Central memory CD4-positive, alpha-beta T cell (primary cell): ENCODE results near the gene TOM1L1.

Source experiments
- DNase-seq: peaks from one replicate; pipeline ENCODE4 v3.0.0; 2022

The TOM1L1 gene

GRCh38 chr17:54899201-54899600, 1.5 kb upstream of the TOM1L1 start:
- DNase-seq, result no peak

DNA sequence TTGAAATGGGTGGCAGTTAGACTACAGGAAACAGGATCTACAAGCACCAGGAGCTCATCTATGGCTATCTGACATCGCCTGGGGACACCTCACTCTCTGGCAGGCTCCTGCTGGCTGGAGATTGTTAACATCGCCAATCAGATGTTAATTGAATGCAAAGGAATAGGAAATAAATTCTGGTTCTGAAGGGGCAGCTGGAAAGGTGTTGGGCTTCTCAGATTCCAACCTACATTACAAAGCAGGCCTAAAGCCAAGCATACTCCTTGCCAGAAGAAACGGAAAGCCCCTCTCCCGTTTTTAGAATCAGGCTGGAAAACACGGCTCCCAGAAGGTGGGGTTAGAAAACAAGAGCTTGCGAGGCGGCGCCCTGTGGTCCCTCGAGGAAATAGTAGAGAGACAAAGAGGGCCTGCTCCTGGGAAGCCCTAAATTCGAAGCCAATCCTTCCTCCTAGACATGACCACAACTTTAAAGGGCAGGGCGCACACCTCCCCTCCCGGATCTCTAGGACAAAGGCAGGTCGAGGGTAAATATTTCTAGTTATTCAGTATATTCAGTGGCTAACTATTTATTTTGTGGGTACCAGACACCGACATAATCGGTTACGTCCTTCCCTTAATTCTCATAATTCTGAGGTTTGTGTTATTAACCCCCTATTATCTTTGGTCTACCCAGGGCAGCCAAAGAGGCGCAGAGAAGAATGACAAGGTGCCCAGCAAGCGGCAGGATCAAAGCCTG, 763 bp upstream of the TOM1L1 start:
- DNase-seq, result no peak

- DNase-seq, result no peak
These were observed 674 bp downstream of the TOM1L1 start for GRCh38 chr17:54901230-54901822.

DNA sequence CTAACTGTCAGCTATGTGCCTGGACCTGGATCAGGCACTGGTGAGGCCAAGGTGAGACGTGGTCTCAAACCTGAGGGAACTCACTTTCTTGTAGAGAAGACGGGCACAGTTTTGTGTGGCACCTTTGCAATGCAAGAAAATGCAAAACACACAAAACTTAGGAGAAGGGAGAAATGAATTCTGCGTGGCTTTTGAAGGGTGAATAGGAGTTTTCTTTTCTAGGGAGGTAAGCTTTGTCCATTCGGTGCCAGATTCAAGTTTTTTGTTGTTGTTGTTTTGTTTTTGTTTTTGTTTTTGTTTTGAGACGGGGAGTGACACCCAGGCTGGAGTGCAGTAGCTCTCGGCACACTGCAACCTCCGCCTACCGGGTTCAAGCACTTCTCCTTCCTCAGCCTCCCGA, 1.4 kb downstream of the TOM1L1 start:
- no peak for DNase-seq

GRCh38 chr17:54902611-54903010, 2.0 kb downstream of the TOM1L1 start:
- DNase-seq, result no peak

GRCh38 chr17:54903375-54903774, 2.7 kb downstream of the TOM1L1 start:
- DNase-seq, result no peak

GRCh38 chr17:54906683-54907082, 6.0 kb downstream of the TOM1L1 start:
- DNase-seq, result no peak

DNA sequence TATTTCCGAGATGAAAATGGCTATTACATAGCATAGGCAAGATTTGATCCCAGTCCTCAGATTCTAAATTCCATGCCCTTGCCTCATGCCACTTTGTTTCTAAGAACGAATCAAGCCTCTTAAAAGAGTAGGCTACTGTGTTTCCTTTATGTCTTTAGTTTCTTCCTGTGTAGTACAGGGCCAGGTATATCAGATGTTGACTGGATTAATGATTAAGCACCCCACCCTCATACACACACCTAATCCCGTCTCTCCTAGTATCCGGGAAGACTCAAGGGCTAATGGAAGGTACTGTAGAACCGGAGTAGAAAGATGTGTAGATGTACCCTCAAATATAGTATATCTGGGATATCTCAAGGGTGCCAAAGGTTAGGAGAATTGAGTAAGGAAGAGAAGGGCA, 6.7 kb downstream of the TOM1L1 start:
- no peak for DNase-seq

- DNase-seq, result no peak
These were observed 9.1 kb downstream of the TOM1L1 start for GRCh38 chr17:54909766-54910165.

- DNase-seq, result no peak
These were observed 16.1 kb downstream of the TOM1L1 start for GRCh38 chr17:54916721-54917120.

DNA sequence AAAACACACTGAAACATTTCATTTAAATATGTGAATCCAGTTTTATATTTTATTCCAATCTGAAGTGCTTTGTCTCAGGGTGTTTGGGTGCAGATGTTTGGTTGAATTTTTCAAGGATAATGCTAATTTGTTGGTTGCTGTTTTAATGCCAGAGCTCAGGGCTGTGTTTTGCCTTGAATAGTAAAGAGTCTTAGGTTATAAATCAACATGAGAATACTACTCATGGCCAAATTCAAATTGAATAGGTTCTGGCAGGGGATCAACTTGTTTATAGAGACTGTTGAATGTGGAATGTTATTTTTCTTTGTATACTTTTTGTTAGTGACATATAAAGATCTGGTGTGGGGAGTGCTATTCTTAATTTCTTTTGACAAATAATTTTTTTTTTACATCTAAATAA, 18.8 kb downstream of the TOM1L1 start:
- no peak for DNase-seq

DNA sequence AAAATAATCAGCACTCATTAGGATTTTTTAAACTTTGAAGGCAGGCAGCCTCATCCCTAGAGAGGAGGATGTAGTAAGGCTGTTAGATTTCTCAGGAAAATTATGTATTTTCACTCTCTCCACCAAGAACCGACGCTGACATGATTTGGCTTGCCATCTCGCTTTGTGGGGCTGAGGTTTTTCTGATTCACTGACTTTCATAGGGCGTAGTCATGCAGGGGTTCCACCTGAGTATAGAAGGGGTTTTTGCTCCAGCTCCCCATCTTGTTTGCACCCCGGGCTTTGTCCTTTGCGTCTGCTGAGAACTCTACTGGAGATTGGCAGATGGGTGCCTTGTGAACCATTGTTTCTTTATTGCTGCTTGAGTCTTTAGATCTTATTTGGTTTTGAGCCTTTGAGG, 20.2 kb downstream of the TOM1L1 start:
- no peak for DNase-seq

GRCh38 chr17:54924405-54924804, 23.8 kb downstream of the TOM1L1 start:
- DNase-seq, result no peak

DNA sequence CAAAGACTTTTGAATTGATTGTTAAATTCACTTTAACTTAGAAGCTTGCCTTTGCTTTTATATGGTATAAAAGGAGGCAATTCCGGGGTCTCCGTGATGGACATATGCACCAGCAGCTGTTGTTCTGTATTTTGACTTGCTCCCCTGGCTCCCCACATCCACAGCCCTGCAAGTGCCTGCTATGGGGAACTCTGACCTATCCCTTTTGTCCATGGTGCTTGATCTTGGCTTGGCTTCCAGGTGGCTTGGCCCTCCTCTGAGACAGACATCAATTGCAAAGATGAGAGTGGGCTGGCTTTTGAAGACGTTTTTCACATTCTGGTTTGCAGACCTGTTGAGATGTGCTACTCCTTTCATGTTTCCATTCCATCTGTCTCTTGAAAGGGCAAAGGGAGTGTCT, 26.9 kb downstream of the TOM1L1 start:
- DNase-seq, result no peak

GRCh38 chr17:54932711-54933110, 32.1 kb downstream of the TOM1L1 start:
- DNase-seq, result no peak

- DNase-seq, result no peak
These were observed 33.3 kb downstream of the TOM1L1 start for GRCh38 chr17:54933921-54934320.

DNA sequence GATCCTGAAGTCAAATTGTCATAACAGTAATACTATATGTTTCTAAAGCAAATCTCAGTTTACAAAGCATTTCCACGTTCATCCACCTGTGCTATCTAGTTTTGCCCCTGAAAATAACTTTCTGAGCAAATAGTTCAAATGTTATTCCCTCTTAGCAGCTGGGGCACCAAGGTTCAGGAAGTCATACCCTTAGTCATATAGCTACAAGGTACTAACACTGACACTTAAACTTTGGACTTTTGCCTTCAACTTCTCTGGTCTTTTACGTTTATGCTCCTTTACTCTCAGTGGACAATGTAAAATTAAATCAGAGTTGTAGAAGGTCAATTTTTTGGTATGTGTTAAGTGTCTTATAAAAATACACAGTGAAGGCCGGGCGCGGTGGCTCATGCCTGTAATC, 34.8 kb downstream of the TOM1L1 start:
- DNase-seq, result no peak

GRCh38 chr17:54937018-54937417, 36.4 kb downstream of the TOM1L1 start:
- DNase-seq, result no peak

GRCh38 chr17:54937426-54937825, 36.8 kb downstream of the TOM1L1 start:
- no peak for DNase-seq

GRCh38 chr17:54941285-54941684, 40.6 kb downstream of the TOM1L1 start:
- no peak for DNase-seq

- no peak for DNase-seq
These were observed 44.1 kb downstream of the TOM1L1 start for GRCh38 chr17:54944796-54945195.

DNA sequence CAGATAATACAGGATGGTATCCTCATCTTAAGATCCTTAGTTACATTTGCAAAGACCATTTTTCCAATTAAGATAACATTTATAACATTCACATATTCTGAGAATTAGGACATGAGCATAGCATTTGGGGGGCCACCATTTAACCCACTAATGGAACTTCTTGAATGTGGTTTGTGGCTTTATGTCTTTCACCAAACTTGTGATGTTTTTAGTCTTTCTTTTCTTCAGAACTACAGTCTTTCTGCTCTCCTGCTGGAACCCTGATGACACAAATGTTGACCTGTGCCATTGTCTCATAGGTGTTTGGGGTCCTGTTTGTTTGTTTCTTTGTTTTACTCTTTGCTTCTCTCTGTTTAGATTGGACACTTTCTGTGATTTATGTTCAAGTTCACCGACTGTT, 44.6 kb downstream of the TOM1L1 start:
- DNase-seq, result no peak

DNA sequence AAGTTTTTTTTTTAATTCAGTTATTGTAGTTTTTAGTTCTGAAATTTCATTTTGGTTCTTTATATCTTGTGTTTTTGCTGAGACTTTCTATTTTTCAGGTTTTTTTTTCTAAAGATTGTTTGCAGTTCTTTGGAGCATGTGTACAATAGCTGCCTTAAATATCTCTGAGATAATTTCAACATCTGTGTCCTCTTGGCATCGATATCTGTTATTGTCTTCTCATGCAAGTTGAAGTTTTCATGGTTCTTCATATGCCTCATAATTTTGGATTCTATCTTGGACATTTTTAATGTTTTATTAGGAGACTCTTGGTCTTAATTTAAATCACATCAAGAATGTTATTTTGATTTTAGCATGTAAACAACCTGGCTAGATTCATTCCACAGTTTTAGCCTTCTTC, 45.0 kb downstream of the TOM1L1 start:
- no peak for DNase-seq

GRCh38 chr17:54947396-54947795, 46.7 kb downstream of the TOM1L1 start:
- DNase-seq, result no peak

DNA sequence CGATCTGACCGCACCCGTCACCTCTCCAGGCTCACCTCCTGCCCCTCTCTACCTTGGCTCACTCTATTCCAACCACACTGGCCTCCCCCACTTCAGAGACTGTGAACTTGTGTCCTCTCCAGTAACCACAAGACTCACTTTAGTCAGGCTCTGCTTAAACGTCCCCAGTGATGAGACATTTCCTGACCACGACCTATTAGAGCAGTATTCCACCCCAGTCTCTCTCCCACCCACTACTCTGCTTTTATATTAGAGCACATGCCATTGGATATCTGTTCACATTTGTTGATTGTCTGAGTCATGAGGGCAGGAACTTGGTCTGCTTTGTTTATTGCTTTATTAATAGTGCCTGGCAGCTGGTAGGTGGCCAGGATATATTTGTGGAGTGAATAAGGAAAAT, 47.7 kb downstream of the TOM1L1 start:
- no peak for DNase-seq
